ENCODE results near the gene PODNL1. TPM values are rescaled to one million over a fixed set of nuclear protein-coding genes. Genes with fewer than 3 reads are reported as not detected.

Gene PODNL1
- total RNA-seq = 10 to 100 TPM in 1 of 2 donors, 1 to 10 TPM in 1; 1.3 to 17.9 TPM
- 1 to 10 TPM; 1.4 to 2.7 (median 1.7) TPM for polyA plus RNA-seq (ENCODE audit: insufficient read length in 6 of 6)
- long read RNA-seq, donor 1, partial matches to known transcripts = 17 of 24 reads
- long read RNA-seq, donor 1, other reads (novel, unspliced or antisense) = 7 of 24 reads
- long read RNA-seq, donor 2, partial matches to known transcripts = 21 of 21 reads
- long read RNA-seq, donor 2, other reads (novel, unspliced or antisense) = 0 of 21 reads
- long read RNA-seq, donor 3 = 0 reads
- long read RNA-seq, donor 4, partial matches to known transcripts = 0 of 8 reads
- long read RNA-seq, donor 4, other reads (novel, unspliced or antisense) = 5 of 8 reads
- long read RNA-seq, donor 5 = 0 reads
- long read RNA-seq, donor 6 = 0 reads
- long read RNA-seq, donor 7 = 0 reads
- long read RNA-seq, donor 8 = 0 reads
- long read RNA-seq, donor 9 = 0 reads
- long read RNA-seq, donor 10, partial matches to known transcripts = 0 of 2 reads
- long read RNA-seq, donor 10, other reads (novel, unspliced or antisense) = 2 of 2 reads
- long read RNA-seq, donor 11 = 0 reads
- long read RNA-seq, donor 12 = 0 reads

GRCh38 chr19:13938301-13939064 is at the start of gene PODNL1:
Gene PODNL1 (minus strand): TSS chr19:13938417. CDS start chr19:13938181, 236 bp downstream.
- peak within 1 kb of the TSS in 1 of 2 donors; percentile 29 for H3K4me3 ChIP-seq
- DNase-seq (peak in 3 of 4 donors; percentile 42 to 66 (median 61)), ATAC-seq (peak; percentile 75)
- H3K4me1 ChIP-seq = peaks cover 0 to 6% of the 10 kb centered on the region in 2 donors
- intact Hi-C loops (cut with DNase I) = no loop called here
- H3K27ac ChIP-seq = no peak within 1 kb of the TSS
- no peak for TF ChIP-seq CTCF (IDR thresholded peaks at IDR 0.05)
- no peaks in the 10 kb centered on the region for H3K9me3 ChIP-seq
- H3K27me3 ChIP-seq = peaks cover 0 to 35% of the 10 kb centered on the region in 2 donors
- no peaks in the 10 kb centered on the region for H3K36me3 ChIP-seq

- peak overlapping the region in 1 of 2 donors; percentile 5 for H3K4me3 ChIP-seq
- intact Hi-C loops (cut with DNase I) = no loop called here
- ATAC-seq (peak; percentile 46), DNase-seq (peak in 2 of 4 donors; percentile 83 to 91)
- peak overlapping the region; percentile 93 to 96 for H3K27ac ChIP-seq
- peaks cover 6 to 36% of the 10 kb centered on the region in 2 donors for H3K36me3 ChIP-seq
- no peaks in the 10 kb centered on the region for H3K27me3 ChIP-seq
- peaks cover 25 to 43% of the 10 kb centered on the region in 2 donors for H3K4me1 ChIP-seq
- no peaks in the 10 kb centered on the region for H3K9me3 ChIP-seq
- no peak for TF ChIP-seq CTCF (IDR thresholded peaks at IDR 0.05)
These were observed 49.1 kb upstream of the PODNL1 start for GRCh38 chr19:13987101-13987890.

GRCh38 chr19:13986348-13986904 is 48.2 kb upstream of the PODNL1 start:
- Histone ChIP-seq H3K4me1 (peaks cover 25 to 43% of the 10 kb centered on the region in 2 donors), H3K36me3 (peaks cover 0 to 37% of the 10 kb centered on the region in 2 donors), H3K9me3 (no peaks in the 10 kb centered on the region), H3K4me3 (peak overlapping the region in 1 of 2 donors; percentile 5), H3K27ac (peak overlapping the region; percentile 93 to 96), H3K27me3 (no peaks in the 10 kb centered on the region)
- intact Hi-C loops (cut with DNase I) = no loop called here
- ATAC-seq (peak; percentile 56), DNase-seq (peak; percentile 31 to 94 (median 88))
- TF ChIP-seq CTCF (IDR thresholded peaks at IDR 0.05) = no peak

- ATAC-seq = peak; percentile 1
- intact Hi-C loops (cut with DNase I) = no loop called here
- Histone ChIP-seq H3K27me3 (no peaks in the 10 kb centered on the region), H3K4me3 (no peak overlapping the region), H3K36me3 (peaks cover 0 to 33% of the 10 kb centered on the region in 2 donors), H3K27ac (peak overlapping the region; percentile 93 to 96), H3K9me3 (no peaks in the 10 kb centered on the region), H3K4me1 (peaks cover 25 to 43% of the 10 kb centered on the region in 2 donors)
- no peak for TF ChIP-seq CTCF (IDR thresholded peaks at IDR 0.05)
- DNase-seq = no peak
These were observed 47.6 kb upstream of the PODNL1 start for GRCh38 chr19:13985771-13986347.

All from left lung (tissue), 14 donors.